ENCODE measurements around the gene NDUFA3. TPM values are rescaled to one million over a fixed set of nuclear protein-coding genes. Genes with fewer than 3 reads are reported as not detected.

NDUFA3 gene
- polyA plus RNA-seq, 2 of the 4 experiments (the other 2 are of a cell fraction): 43.5 to 190 TPM

GRCh38 chr19:54095136-54095858 lies 7.4 kb upstream of the NDUFA3 start:
- POLR2A ChIA-PET: no interaction called here
- peak overlapping the region; percentile 33 for H3K4me3 ChIP-seq
- TF ChIP-seq BHLHE40 (IDR thresholded peaks at IDR 0.05; ENCODE audit: low read depth, low read length) (no peak), JUNB (IDR thresholded peaks at IDR 0.05) (no peak), MAZ (IDR thresholded peaks at IDR 0.05; ENCODE audit: borderline replicate concordance, low read depth, low read length) (no peak), CHD2 (IDR thresholded peaks at IDR 0.05; ENCODE audit: low read length, partially characterized antibody) (no peak), FOXS1 (CRISPR knock-in tag; IDR thresholded peaks at IDR 0.05) (no peak), MAX (IDR thresholded peaks at IDR 0.05) (no peak), EHF (CRISPR knock-in tag; IDR thresholded peaks at IDR 0.05) (no peak), RFX5 (IDR thresholded peaks at IDR 0.05) (no peak), ZSCAN20 (CRISPR knock-in tag; IDR thresholded peaks at IDR 0.05) (no peak), ESRRA (IDR thresholded peaks at IDR 0.05; ENCODE audit: borderline replicate concordance, low read length) (no peak), POLR2A (IDR thresholded peaks at IDR 0.05; ENCODE audit: low read length) (no peak), REST (IDR thresholded peaks at IDR 0.05) (no peak)
- TF ChIP-seq, protein P1, sequence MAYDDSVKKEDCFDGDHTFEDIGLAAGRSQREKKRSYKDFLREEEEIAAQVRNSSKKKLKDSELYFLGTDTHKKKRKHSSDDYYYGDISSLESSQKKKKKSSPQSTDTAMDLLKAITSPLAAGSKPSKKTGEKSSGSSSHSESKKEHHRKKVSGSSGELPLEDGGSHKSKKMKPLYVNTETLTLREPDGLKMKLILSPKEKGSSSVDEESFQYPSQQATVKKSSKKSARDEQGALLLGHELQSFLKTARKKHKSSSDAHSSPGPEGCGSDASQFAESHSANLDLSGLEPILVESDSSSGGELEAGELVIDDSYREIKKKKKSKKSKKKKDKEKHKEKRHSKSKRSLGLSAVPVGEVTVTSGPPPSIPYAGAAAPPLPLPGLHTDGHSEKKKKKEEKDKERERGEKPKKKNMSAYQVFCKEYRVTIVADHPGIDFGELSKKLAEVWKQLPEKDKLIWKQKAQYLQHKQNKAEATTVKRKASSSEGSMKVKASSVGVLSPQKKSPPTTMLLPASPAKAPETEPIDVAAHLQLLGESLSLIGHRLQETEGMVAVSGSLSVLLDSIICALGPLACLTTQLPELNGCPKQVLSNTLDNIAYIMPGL (CRISPR knock-in tag; IDR thresholded peaks at IDR 0.05; ENCODE audit: borderline replicate concordance): no peak
- TF ChIP-seq, protein P2, sequence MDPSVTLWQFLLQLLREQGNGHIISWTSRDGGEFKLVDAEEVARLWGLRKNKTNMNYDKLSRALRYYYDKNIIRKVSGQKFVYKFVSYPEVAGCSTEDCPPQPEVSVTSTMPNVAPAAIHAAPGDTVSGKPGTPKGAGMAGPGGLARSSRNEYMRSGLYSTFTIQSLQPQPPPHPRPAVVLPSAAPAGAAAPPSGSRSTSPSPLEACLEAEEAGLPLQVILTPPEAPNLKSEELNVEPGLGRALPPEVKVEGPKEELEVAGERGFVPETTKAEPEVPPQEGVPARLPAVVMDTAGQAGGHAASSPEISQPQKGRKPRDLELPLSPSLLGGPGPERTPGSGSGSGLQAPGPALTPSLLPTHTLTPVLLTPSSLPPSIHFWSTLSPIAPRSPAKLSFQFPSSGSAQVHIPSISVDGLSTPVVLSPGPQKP (IDR thresholded peaks at IDR 0.05; ENCODE audit: low read depth, low read length): no peak
- TF ChIP-seq, protein P3, sequence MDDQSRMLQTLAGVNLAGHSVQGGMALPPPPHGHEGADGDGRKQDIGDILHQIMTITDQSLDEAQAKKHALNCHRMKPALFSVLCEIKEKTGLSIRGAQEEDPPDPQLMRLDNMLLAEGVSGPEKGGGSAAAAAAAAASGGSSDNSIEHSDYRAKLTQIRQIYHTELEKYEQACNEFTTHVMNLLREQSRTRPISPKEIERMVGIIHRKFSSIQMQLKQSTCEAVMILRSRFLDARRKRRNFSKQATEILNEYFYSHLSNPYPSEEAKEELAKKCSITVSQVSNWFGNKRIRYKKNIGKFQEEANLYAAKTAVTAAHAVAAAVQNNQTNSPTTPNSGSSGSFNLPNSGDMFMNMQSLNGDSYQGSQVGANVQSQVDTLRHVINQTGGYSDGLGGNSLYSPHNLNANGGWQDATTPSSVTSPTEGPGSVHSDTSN (IDR thresholded peaks at IDR 0.05): no peak
- peaks cover 11% of the 10 kb centered on the region; the same call in 1 of the 3 replicates for H3K4me1 ChIP-seq
- FAIRE-seq: no peak
- ATAC-seq: no peak
- no peak for DNase-seq (ENCODE audit: low read depth in 1 of 2, low spot score in 1 of 2)
- CTCF ChIA-PET: interaction anchor here (0.6 to 4.3 kb wide), 17 partner anchors 9 to 303 kb away, joined by 3 to 25 read pairs (median 5); no protein-coding TSS in a partner anchor
- peak overlapping the region; percentile 40 to 78; a peak in 5 of 6 replicates for H3K27ac ChIP-seq
- H3K9me3 ChIP-seq: peaks cover 12% of the 10 kb centered on the region; the same call in 2 of the 3 replicates
- 91% methylated on average over 22 of the region's 22 CpGs for WGBS (ENCODE audit: missing lambda C conversion rate)
- H3K4me2 ChIP-seq: peak overlapping the region; percentile 83
